Measurements from ENCODE around the gene WDPCP. TPM values are rescaled to one million over a fixed set of nuclear protein-coding genes. Genes with fewer than 3 reads are reported as not detected.

The WDPCP gene
- total RNA-seq, 1 donor: 16.3 TPM

- peaks cover 4% of the 10 kb centered on the region for H4K20me1 ChIP-seq (ENCODE audit: insufficient read depth, low read length)
- H3K36me3 ChIP-seq (ENCODE audit: insufficient read depth, low read length): no peaks in the 10 kb centered on the region
- no peak overlapping the region for H2AFZ ChIP-seq (ENCODE audit: low read length)
- no peaks in the 10 kb centered on the region for H3K9me3 ChIP-seq (ENCODE audit: low read depth, low read length)
- no peaks in the 10 kb centered on the region for H3K4me1 ChIP-seq (ENCODE audit: insufficient read depth, low read length)
- H3K27me3 ChIP-seq (ENCODE audit: insufficient read depth, low read length): no peaks in the 10 kb centered on the region
- no peaks in the 10 kb centered on the region for H3K79me2 ChIP-seq (ENCODE audit: insufficient read depth, low read length)
- no peak overlapping the region for H3K4me2 ChIP-seq (ENCODE audit: insufficient read depth, low read length)
- no peak overlapping the region for H3K4me3 ChIP-seq (ENCODE audit: insufficient read depth, low read length)
- no peak overlapping the region for H3K27ac ChIP-seq (ENCODE audit: low read depth, low read length)
- DNase-seq (ENCODE audit: insufficient read length, low spot score, missing footprints): no peak
- TF ChIP-seq, protein P1, sequence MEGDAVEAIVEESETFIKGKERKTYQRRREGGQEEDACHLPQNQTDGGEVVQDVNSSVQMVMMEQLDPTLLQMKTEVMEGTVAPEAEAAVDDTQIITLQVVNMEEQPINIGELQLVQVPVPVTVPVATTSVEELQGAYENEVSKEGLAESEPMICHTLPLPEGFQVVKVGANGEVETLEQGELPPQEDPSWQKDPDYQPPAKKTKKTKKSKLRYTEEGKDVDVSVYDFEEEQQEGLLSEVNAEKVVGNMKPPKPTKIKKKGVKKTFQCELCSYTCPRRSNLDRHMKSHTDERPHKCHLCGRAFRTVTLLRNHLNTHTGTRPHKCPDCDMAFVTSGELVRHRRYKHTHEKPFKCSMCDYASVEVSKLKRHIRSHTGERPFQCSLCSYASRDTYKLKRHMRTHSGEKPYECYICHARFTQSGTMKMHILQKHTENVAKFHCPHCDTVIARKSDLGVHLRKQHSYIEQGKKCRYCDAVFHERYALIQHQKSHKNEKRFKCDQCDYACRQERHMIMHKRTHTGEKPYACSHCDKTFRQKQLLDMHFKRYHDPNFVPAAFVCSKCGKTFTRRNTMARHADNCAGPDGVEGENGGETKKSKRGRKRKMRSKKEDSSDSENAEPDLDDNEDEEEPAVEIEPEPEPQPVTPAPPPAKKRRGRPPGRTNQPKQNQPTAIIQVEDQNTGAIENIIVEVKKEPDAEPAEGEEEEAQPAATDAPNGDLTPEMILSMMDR (IDR thresholded peaks at IDR 0.05; ENCODE audit: extremely low read depth, low read depth, low read length): no peak
These were observed 90.7 kb downstream of the WDPCP start for GRCh38 chr2:63497576-63497975.

- TF ChIP-seq, protein P1 (IDR thresholded peaks at IDR 0.05; ENCODE audit: extremely low read depth, low read depth, low read length): no peak
- no peaks in the 10 kb centered on the region for H3K79me2 ChIP-seq (ENCODE audit: insufficient read depth, low read length)
- H3K4me3 ChIP-seq (ENCODE audit: insufficient read depth, low read length): no peak overlapping the region
- H3K4me1 ChIP-seq (ENCODE audit: insufficient read depth, low read length): no peaks in the 10 kb centered on the region
- no peaks in the 10 kb centered on the region for H3K9me3 ChIP-seq (ENCODE audit: low read depth, low read length)
- peaks cover 4% of the 10 kb centered on the region for H4K20me1 ChIP-seq (ENCODE audit: insufficient read depth, low read length)
- no peak for DNase-seq (ENCODE audit: insufficient read length, low spot score, missing footprints)
- no peak overlapping the region for H3K27ac ChIP-seq (ENCODE audit: low read depth, low read length)
- H3K4me2 ChIP-seq (ENCODE audit: insufficient read depth, low read length): no peak overlapping the region
- H3K36me3 ChIP-seq (ENCODE audit: insufficient read depth, low read length): no peaks in the 10 kb centered on the region
- no peaks in the 10 kb centered on the region for H3K27me3 ChIP-seq (ENCODE audit: insufficient read depth, low read length)
- no peak overlapping the region for H2AFZ ChIP-seq (ENCODE audit: low read length)
These were observed 93.3 kb downstream of the WDPCP start for GRCh38 chr2:63494968-63495367.

DNA sequence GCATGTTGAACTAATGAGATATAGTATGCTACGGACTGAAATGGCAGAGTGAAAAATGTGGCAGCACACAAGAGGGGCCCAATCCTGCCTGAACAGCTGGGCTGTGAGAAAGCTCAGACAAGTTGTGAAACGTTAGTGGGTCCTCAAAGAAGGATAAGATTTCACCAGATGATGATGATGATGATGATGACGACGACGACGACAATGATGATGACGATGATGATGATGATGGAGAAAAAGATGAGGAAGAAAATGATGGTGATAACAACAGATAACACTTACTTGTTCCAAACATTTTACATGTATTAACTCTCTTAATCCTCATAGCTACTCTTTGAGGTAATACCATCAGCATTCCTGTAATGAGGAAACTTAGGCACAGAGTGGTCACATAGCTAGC is 94.2 kb downstream of the WDPCP start:
- Histone ChIP-seq H3K4me2 (ENCODE audit: insufficient read depth, low read length) (no peak overlapping the region), H4K20me1 (ENCODE audit: insufficient read depth, low read length) (no peaks in the 10 kb centered on the region), H2AFZ (ENCODE audit: low read length) (no peak overlapping the region), H3K79me2 (ENCODE audit: insufficient read depth, low read length) (no peaks in the 10 kb centered on the region), H3K27me3 (ENCODE audit: insufficient read depth, low read length) (no peaks in the 10 kb centered on the region), H3K36me3 (ENCODE audit: insufficient read depth, low read length) (no peaks in the 10 kb centered on the region), H3K27ac (ENCODE audit: low read depth, low read length) (no peak overlapping the region), H3K9me3 (ENCODE audit: low read depth, low read length) (no peaks in the 10 kb centered on the region), H3K4me3 (ENCODE audit: insufficient read depth, low read length) (no peak overlapping the region), H3K4me1 (ENCODE audit: insufficient read depth, low read length) (no peaks in the 10 kb centered on the region)
- TF ChIP-seq, protein P1 (IDR thresholded peaks at IDR 0.05; ENCODE audit: extremely low read depth, low read depth, low read length): no peak
- no peak for DNase-seq (ENCODE audit: insufficient read length, low spot score, missing footprints)

- Histone ChIP-seq H3K4me3 (ENCODE audit: insufficient read depth, low read length) (no peak overlapping the region), H3K9me3 (ENCODE audit: low read depth, low read length) (no peaks in the 10 kb centered on the region), H3K79me2 (ENCODE audit: insufficient read depth, low read length) (no peaks in the 10 kb centered on the region), H2AFZ (ENCODE audit: low read length) (no peak overlapping the region), H3K4me2 (ENCODE audit: insufficient read depth, low read length) (no peak overlapping the region), H3K4me1 (ENCODE audit: insufficient read depth, low read length) (no peaks in the 10 kb centered on the region), H3K36me3 (ENCODE audit: insufficient read depth, low read length) (no peaks in the 10 kb centered on the region), H3K27me3 (ENCODE audit: insufficient read depth, low read length) (no peaks in the 10 kb centered on the region), H3K27ac (ENCODE audit: low read depth, low read length) (no peak overlapping the region), H4K20me1 (ENCODE audit: insufficient read depth, low read length) (no peaks in the 10 kb centered on the region)
- DNase-seq (ENCODE audit: insufficient read length, low spot score, missing footprints): no peak
- TF ChIP-seq, protein P1 (IDR thresholded peaks at IDR 0.05; ENCODE audit: extremely low read depth, low read depth, low read length): peak; percentile 86
These were observed 100.1 kb downstream of the WDPCP start for GRCh38 chr2:63488118-63488713.
